Breast epithelium (tissue), 3 donors: ENCODE measurements around the gene RUNDC1.

Source experiments
- CTCF ChIP-seq, 3 donors: fragments of 450-650 bp; IDR thresholded peaks; one replicate each; pipeline ENCODE4 v1.5.1; 2016 to 2017; ENCODE audit warnings: antibody characterized with exemption in 3 of 3, mild to moderate bottlenecking in 3 of 3, moderate library complexity in 3 of 3
- POLR2A ChIP-seq: fragments of 450-650 bp; IDR thresholded peaks from one replicate; pipeline ENCODE4 v1.6.1; 2016; ENCODE audit warnings: antibody characterized with exemption, mild to moderate bottlenecking, moderate library complexity

GRCh38 chr17:42950044-42950783 lies 30.2 kb upstream of the RUNDC1 start:
- no peak for TF ChIP-seq CTCF (IDR thresholded peaks at IDR 0.05)
- TF ChIP-seq POLR2A, result no peak
